EL (cell line): ENCODE data around the gene CYREN.
"Not testable (repeated sequence)": the region's sequence is repeated elsewhere in the genome, so short reads cannot be mapped to it uniquely, and the experiment has no call there.

Source experiments
- DNase-seq: peaks from one replicate; pipeline ENCODE4 v3.0.0-alpha.2; 2016

Gene CYREN

GRCh38 chr7:135174941-135175340 lies 4.4 kb upstream of the CYREN start:
- no peak for DNase-seq

GRCh38 chr7:135173916-135174315 lies 3.4 kb upstream of the CYREN start:
- DNase-seq, result not testable (repeated sequence)

GRCh38 chr7:135171581-135172291 lies 1.2 kb upstream of the CYREN start:
- DNase-seq, result peak; percentile 47

- not testable (repeated sequence) for DNase-seq
Observed at GRCh38 chr7:135170998-135171481, 533 bp upstream of the CYREN start.

- DNase-seq, result no peak
Observed at GRCh38 chr7:135169964-135170273, 588 bp downstream of the CYREN start.

GRCh38 chr7:135169141-135169963 lies 1.2 kb downstream of the CYREN start:
- DNase-seq, result peak; percentile 54

- no peak for DNase-seq
Observed at GRCh38 chr7:135168489-135169140, 1.9 kb downstream of the CYREN start.

- no peak for DNase-seq
Observed at GRCh38 chr7:135168001-135168400, 2.5 kb downstream of the CYREN start.

- DNase-seq, result no peak
Observed at GRCh38 chr7:135167365-135167917, 3.1 kb downstream of the CYREN start.

- DNase-seq, result no peak
Observed at GRCh38 chr7:135166338-135166990, 4.0 kb downstream of the CYREN start.

- no peak for DNase-seq
Observed at GRCh38 chr7:135165862-135166261, 4.6 kb downstream of the CYREN start.

GRCh38 chr7:135164357-135165061 lies 6.0 kb downstream of the CYREN start:
- peak; percentile 34 for DNase-seq

- DNase-seq, result no peak
Observed at GRCh38 chr7:135162382-135163001, 8.0 kb downstream of the CYREN start.

- DNase-seq, result no peak
Observed at GRCh38 chr7:135161669-135162068, 8.8 kb downstream of the CYREN start.

- DNase-seq, result no peak
Observed at GRCh38 chr7:135160858-135161653, 9.5 kb downstream of the CYREN start.

GRCh38 chr7:135160098-135160857 lies 10.2 kb downstream of the CYREN start:
- DNase-seq, result peak; percentile 42

- DNase-seq, result no peak
Observed at GRCh38 chr7:135159359-135160085, 11.0 kb downstream of the CYREN start.

GRCh38 chr7:135158874-135159273 lies 11.6 kb downstream of the CYREN start:
- no peak for DNase-seq

- DNase-seq, result no peak
Observed at GRCh38 chr7:135158141-135158655, 12.3 kb downstream of the CYREN start.
